ENCODE results near the gene PRAMEF12. TPM values are rescaled to one million over a fixed set of nuclear protein-coding genes. Genes with fewer than 3 reads are reported as not detected.

The PRAMEF12 gene
- polyA plus RNA-seq, 6 donors from 2014 or later, result not detected

Other genes with a start within 250 kb of the PRAMEF12 start
- gene DHRS3, start 155.5 kb upstream of the PRAMEF12 start, polyA plus RNA-seq (ENCODE audit: low read depth in 6 of 6), result 1 to 10 TPM in 2 of 6 donors, under 1 TPM in 3, not detected in 1; 0.21 to 1.9 (median 0.47) TPM
- gene AADACL4, start 129.7 kb upstream of the PRAMEF12 start, polyA plus RNA-seq (ENCODE audit: low read depth in 6 of 6), result not detected
- not detected for gene AADACL3, start 57.6 kb upstream of the PRAMEF12 start, polyA plus RNA-seq (ENCODE audit: low read depth in 6 of 6)
- not detected for gene CFAP107, start 27.5 kb upstream of the PRAMEF12 start, polyA plus RNA-seq (ENCODE audit: low read depth in 6 of 6)
- not detected for gene PRAMEF1, start 17.7 kb downstream of the PRAMEF12 start, polyA plus RNA-seq (ENCODE audit: low read depth in 6 of 6)
- not detected for gene PRAMEF11, start 57.7 kb downstream of the PRAMEF12 start, polyA plus RNA-seq (ENCODE audit: low read depth in 6 of 6)
- not detected for gene HNRNPCL1, start 75.0 kb downstream of the PRAMEF12 start, polyA plus RNA-seq (ENCODE audit: low read depth in 6 of 6)
- gene PRAMEF2, start 83.3 kb downstream of the PRAMEF12 start, polyA plus RNA-seq (ENCODE audit: low read depth in 6 of 6), result not detected
- not detected for gene PRAMEF4, start 112.5 kb downstream of the PRAMEF12 start, polyA plus RNA-seq (ENCODE audit: low read depth in 6 of 6)
- not detected for gene PRAMEF10, start 124.5 kb downstream of the PRAMEF12 start, polyA plus RNA-seq (ENCODE audit: low read depth in 6 of 6)
- not detected for gene PRAMEF7, start 142.9 kb downstream of the PRAMEF12 start, polyA plus RNA-seq (ENCODE audit: low read depth in 6 of 6)
- not detected for gene PRAMEF6, start 173.8 kb downstream of the PRAMEF12 start, polyA plus RNA-seq (ENCODE audit: low read depth in 6 of 6)

Data from naive B cell (primary cell).